ENCODE measurements around the gene SYCE3. TPM values are rescaled to one million over a fixed set of nuclear protein-coding genes. Genes with fewer than 3 reads are reported as not detected.

Gene SYCE3
- total and polyA plus RNA-seq, 9 of the 15 experiments (the other 6 are each of a cell fraction or from before 2014, with no cell fraction given): 0.56 TPM; not detected in 8

GRCh38 chr22:50582493-50583293, 20.0 kb upstream of the SYCE3 start, which contains the start of gene CHKB (continued):
- 0 out of 2 replicates have a peak, but pooled peaks have one; percentile 26 for TF ChIP-seq CREB3L1 (IDR thresholded peaks at IDR 0.05; ENCODE audit: borderline replicate concordance, low read depth)
- TF ChIP-seq RBBP5 (IDR thresholded peaks at IDR 0.05; ENCODE audit: borderline replicate concordance, insufficient read depth, low read length, poor library complexity, severe bottlenecking): peak; percentile 49
- peak; percentile 70 for TF ChIP-seq ZBTB12 (CRISPR knock-in tag; IDR thresholded peaks at IDR 0.05)
- TF ChIP-seq C11orf30 (IDR thresholded peaks at IDR 0.05; ENCODE audit: low read depth): peak; percentile 58
- peak; percentile 90 for TF ChIP-seq POLR2G (IDR thresholded peaks at IDR 0.05; ENCODE audit: low read depth, low read length)
- 0 out of 2 replicates have a peak, but pooled peaks have one; percentile 27 for TF ChIP-seq MBD2 (IDR thresholded peaks at IDR 0.05; ENCODE audit: borderline replicate concordance, low read depth)
- no peak for TF ChIP-seq MTF1 (CRISPR knock-in tag; IDR thresholded peaks at IDR 0.05; ENCODE audit: borderline replicate concordance)
- no peak for TF ChIP-seq FOXA3 (CRISPR knock-in tag; conservative IDR thresholded peaks at IDR 0.05 in 1 of 2, IDR thresholded peaks at IDR 0.05 in 1 of 2)
- TF ChIP-seq ZNF592 (IDR thresholded peaks at IDR 0.05): no peak
- TF ChIP-seq MAZ (CRISPR knock-in tag; conservative IDR thresholded peaks at IDR 0.05 in 1 of 2, IDR thresholded peaks at IDR 0.05 in 1 of 2): peak; percentile 48 to 61; a peak in 3 of 4 replicates
- no peak for TF ChIP-seq E2F3 (CRISPR knock-in tag; IDR thresholded peaks at IDR 0.05)
- TF ChIP-seq RBFOX2 (IDR thresholded peaks at IDR 0.05; ENCODE audit: low read depth, low read length): peak; percentile 85
- no peak for TF ChIP-seq CAMTA2 (CRISPR knock-in tag; conservative IDR thresholded peaks at IDR 0.05)
- TF ChIP-seq SMAD4 (CRISPR knock-in tag; conservative IDR thresholded peaks at IDR 0.05): peak; percentile 48; the same call in 1 of the 2 replicates
- TF ChIP-seq ERF (CRISPR knock-in tag; IDR thresholded peaks at IDR 0.05): 0 out of 2 replicates have a peak, but pooled peaks have one; percentile 59
- TF ChIP-seq BHLHE40 (IDR thresholded peaks at IDR 0.05; ENCODE audit: low read length): peak; percentile 68
- peak; percentile 98 for TF ChIP-seq GATAD2A (IDR thresholded peaks at IDR 0.05)
- peak; percentile 60 for TF ChIP-seq FOS (IDR thresholded peaks at IDR 0.05; ENCODE audit: extremely low read depth, insufficient read length)
- TF ChIP-seq POLR2AphosphoS2 (IDR thresholded peaks at IDR 0.05; ENCODE audit: low read length): no peak
- peak; percentile 33 to 72 (median 61) for TF ChIP-seq YY1 (IDR thresholded peaks at IDR 0.05; ENCODE audit: borderline replicate concordance in 1 of 3, control insufficient read depth in 1 of 3, extremely low read depth in 1 of 3, insufficient read depth in 3 of 3, insufficient read length in 1 of 3, insufficient replicate concordance in 2 of 3, low read depth in 1 of 3, low read length in 2 of 3)

All from K562 (cell line).